HG02852 (cell line): ENCODE data around the gene KCNAB1.
A peak's percentile ranks its signal among the peaks of the same experiment; 100 is the strongest.

Experiments used
- ATAC-seq: cut with Tn5 transposase; IDR thresholded peaks from one replicate; pipeline ENCODE4 v1.9.1; 2021; ENCODE audit warnings: mild to moderate bottlenecking, moderate library complexity; ENCODE audit not compliant: unreplicated experiment

The KCNAB1 gene

DNA sequence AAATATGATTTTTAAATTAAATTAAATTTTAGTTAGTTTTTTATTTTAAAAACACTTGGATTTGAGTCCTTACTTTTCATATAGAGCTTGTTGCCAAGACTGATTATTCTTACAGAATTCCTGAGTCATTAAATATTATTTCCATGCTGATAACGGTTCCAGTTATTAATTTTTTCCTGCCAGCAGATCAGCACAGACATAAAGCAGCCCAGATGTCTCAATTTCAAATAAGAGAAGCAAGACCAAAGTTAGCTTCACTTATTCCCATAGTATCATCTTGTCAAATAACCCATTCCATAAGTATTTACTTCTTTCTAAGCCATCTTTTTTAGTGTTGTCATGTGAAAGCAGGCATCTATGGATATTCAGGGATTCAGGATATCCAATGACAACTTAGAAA, 359.2 kb downstream of the KCNAB1 start:
- ATAC-seq = no peak

DNA sequence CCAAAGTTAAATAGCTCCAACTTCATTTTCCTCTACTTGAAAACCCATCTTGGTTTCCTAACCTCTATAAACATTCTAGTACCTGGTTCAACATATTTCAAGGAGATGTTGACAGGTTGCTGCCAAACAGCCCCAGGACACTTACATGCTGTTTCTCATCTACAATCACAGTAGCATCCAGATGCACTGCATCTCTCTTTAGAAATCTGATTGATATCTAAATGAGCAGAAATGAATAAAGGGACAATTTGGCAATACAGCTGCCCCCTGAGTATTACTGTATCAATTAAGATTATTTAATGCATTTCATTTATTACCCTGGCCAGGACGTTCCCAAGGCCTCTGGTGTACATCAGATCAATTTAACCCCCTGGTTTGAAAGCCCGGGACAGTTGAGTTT, 360.6 kb downstream of the KCNAB1 start:
- ATAC-seq = no peak

GRCh38 chr3:156483002-156483401, 362.6 kb downstream of the KCNAB1 start:
- ATAC-seq = no peak

DNA sequence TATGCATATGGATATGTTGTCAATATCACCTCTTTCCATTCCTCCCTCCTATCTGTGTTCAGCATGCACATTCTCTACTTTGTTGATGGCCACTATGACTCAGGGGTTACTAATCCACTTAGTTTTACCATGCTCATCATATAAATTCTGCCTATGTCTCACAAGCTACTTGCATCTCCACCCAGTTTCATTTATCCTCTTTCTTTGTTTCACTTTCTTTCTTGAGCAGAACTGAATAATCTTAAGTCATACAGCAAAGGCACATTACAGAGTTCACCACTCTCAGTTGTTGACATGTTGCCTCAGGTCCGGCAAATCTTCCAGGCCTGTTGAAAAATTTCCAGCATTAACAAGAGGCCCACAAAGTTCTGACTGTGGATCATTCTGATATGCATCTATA, 363.0 kb downstream of the KCNAB1 start:
- peak; percentile 83 for ATAC-seq

DNA sequence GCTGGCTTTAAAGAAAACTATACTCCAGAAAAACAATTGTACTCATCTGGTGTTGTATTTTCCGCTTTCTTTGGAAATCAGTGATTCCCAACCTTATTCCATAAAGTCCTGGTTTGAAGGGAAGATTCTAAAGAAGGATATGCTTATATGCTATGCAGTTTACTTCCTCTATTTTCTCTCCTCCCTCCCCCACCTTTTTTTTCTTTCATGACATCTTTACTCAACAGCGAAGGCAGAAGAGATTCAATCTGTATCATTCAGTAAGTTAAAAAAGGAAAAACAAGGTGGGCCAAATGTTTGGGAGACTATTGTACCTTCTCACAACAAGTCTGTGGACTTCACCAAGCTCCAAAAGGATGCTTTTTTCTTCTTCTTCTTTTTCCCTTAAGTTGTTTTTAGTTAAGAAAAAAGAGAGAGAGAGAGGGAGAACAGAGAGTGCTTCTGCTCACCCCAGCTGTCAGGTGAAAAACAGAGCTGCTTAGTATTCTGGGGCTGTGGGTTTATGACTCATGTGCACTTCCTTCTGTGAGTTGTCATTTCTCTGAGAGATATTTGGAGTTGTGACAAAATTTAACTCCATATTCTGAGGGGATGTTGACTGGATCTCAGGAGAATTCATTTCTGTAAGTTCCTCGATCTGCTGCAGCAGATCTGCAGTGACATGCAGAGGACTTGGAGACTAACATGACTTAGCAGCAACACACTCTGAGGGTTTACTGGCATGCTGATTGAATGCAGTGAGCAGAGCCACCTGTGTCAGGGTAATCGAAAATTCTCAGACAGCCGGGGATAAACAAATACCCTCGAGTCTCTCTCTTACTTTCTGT, 363.8 kb downstream of the KCNAB1 start:
- ATAC-seq = peak; percentile 84

DNA sequence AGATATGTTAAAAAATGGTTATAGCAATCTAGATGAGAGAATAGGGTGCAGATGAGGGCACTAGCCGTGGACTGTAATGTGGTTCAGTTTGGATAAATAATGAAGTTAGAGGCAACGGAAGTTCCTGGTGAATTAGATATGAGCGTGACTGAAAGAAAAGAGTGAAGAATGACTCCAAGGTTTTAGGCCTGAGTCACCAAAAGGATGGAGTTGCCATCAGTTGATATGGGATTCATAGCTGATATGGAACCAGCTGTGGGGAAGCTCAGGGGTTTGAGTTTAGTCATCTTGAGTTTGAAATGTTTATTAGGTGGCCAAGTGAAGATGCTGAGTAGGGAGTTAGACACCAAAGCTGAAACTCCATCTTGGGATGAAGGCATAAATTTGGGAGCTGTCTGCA, 368.4 kb downstream of the KCNAB1 start:
- ATAC-seq = no peak

DNA sequence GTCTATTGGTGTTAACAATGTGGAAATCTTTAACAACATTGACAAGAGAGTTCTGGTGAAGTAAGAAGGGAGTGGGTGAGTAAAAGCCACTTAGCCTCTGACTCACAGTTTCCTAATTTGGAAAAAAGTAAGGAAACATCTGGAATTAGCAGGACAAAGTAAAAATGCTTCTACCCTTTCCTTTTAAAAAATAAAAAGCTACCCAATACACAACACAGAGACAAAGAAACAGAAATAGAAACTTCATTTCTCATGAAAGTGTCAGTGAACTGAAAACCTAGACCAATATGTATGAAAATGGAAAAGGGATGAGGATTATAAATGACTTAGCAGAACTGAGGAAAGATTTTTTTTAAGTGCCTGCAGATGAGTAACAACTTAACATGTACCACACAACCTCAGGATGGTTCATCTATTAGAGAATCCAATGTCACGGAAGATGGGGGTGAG, 369.1 kb downstream of the KCNAB1 start:
- no peak for ATAC-seq

DNA sequence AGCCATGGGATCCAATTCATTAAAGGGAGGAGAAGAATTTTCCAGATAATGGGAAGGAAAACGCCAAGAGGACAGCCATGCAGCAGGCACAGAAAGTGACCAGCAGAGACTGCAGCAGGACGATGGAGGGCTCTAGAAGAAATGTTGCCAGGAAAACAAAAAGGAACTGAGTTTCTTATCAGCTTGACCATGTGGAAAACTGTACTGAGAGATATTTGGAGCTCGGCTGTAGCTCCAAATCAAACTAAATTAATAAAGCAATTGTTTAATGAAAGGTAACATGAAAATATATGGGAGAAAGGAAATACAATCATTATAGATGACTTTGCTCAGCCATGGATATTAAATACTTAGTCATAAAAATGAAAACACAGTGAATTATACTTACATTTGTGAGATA, 370.8 kb downstream of the KCNAB1 start:
- no peak for ATAC-seq

- no peak for ATAC-seq
Observed at GRCh38 chr3:156492801-156493261, 372.5 kb downstream of the KCNAB1 start.

DNA sequence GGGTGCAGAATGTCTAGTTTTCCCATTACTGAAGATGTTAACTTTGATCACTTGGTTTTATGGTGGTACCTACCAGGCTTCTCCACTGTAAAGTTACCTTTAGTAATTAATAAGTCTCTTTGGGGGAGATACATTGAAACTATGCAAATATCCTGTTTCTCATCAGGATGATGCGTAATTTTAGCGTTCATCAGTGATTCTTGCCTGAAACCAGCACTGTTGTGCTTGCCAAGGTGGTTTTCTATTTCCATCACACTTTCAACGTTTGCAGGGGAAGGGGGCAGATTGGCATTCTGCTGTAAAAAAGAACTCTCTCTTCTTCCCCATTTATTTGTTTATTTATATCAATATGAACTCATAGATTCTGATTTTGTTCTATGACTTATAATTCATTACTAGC, 373.5 kb downstream of the KCNAB1 start:
- ATAC-seq = no peak

DNA sequence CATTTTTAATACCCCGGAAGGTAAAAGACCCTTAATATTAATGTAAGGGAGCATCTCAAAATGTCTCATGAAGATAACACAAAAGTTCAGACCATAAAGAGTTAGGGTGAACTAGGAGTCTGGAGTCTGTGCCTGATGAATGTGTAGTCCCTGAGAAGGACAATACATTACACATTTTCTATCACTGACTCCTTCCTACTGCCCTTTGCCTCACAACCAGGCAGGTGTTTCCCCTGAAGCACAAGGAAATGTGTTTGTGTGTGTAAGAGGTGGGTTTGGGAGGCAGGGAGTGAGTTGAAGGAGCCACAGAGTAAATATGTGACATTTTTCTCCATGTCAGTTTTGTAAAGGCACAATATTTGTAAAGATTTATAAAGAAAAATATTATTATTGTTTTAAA, 375.4 kb downstream of the KCNAB1 start:
- ATAC-seq = no peak

DNA sequence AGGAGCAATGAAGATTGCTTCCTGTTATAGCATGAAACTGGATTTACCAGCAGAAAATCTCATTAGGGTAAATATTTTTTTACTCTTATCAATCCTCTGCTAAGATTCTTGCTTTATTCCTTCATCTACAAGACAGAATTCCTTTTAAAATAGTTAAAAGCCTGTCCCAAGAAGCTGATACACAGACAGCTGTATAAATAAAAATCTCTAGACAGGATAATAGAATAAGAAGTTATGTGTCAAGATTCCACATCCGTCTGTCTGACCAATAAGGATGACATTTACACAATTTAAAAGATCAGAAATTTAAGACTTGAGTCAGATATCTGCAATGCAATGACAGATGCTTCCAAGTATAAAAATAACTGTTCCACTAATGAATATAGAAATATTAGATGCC, 376.9 kb downstream of the KCNAB1 start:
- no peak for ATAC-seq

GRCh38 chr3:156498307-156498706, 377.9 kb downstream of the KCNAB1 start:
- no peak for ATAC-seq

DNA sequence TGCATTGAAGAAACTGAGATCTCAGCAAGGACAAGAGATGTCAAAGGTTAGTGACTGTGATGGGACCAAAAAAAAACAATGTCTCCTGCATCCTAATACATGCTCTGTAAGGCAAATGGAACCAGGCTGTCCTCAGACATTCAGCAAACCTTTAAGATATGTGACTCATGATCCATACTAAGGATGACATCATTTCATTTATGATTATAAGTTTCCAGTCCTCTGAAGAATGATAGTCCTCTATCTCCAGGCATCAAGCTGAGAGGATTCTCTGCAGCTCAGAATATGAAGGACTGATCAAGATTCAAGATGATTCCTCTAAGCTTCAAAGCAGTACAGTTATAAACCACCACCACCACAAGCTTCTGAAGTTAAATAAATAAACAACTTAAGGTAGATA, 386.9 kb downstream of the KCNAB1 start:
- no peak for ATAC-seq

- peak; percentile 79 for ATAC-seq
Observed at GRCh38 chr3:156509189-156510174, 389.1 kb downstream of the KCNAB1 start.

DNA sequence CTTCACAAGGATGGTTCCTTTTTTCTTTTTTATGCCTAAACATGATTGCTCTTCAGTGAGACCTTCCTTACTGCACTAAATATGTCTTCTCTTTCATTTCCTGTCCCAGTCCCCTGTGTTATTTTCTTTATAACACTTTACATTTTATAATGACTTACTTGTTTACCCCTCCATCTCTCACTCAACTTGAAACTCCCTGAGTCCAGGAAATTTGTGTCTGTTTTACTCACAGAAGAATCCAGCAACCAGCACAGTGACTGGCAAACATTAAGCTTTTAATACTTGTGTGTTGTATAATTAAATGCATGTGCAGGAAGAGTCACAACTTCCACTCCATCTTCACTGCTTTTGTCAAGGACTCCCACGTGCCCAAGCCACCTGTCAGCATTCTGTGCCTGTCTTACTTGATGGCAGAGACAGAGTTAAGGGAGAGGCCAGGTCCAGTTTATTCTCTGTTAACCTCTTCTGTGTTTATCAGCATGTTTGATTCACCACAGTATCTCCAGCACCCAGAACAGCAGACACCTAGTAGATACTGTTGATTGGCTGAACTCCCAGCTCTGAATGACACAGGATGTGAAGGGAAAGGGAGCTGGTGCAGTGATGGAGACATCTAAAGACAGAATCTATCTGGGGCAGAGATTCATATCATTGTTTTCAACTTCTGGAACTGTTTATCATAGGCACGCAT, 391.8 kb downstream of the KCNAB1 start:
- ATAC-seq = no peak

GRCh38 chr3:156513619-156514018, 393.2 kb downstream of the KCNAB1 start:
- no peak for ATAC-seq

DNA sequence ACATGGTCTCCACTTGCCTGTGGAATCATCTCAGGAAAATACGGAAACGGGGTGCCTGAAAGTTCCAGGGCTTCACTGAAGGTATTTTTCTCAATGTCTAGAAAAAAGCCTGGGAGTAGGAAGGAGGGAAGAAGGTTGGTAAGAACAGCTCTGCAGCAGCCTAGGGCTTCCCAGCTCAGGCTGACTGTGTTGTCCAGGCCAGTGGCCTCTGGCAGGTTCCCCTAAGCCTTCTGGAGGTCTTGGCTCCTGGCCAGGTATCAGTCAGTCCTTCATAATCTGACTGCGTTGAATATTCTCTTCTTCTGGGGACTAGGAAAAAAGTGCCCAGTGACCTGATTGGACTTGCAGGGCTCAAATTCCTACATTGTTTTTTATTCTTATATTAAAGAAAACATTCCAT, 395.9 kb downstream of the KCNAB1 start:
- no peak for ATAC-seq

DNA sequence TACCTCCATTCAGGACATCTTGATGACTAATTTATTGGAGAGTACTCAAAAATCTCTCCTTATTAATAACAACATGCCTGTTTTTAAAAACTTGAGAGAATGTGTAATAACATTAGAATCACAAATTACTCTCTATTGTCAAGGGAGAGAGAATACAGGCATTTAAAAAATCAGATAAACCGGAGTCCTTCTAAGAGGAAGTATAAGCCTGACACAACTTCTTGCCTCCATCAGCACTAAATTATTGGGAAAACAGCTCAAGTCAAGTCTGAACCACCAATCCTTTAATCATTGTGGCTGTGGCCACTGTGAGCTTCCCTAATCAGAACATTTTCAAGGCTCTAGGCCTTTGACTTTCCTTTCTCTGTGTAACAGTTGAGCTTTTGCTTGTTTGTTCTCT, 396.6 kb downstream of the KCNAB1 start:
- ATAC-seq = no peak

- no peak for ATAC-seq
Observed at GRCh38 chr3:156518726-156519125, 398.3 kb downstream of the KCNAB1 start.

DNA sequence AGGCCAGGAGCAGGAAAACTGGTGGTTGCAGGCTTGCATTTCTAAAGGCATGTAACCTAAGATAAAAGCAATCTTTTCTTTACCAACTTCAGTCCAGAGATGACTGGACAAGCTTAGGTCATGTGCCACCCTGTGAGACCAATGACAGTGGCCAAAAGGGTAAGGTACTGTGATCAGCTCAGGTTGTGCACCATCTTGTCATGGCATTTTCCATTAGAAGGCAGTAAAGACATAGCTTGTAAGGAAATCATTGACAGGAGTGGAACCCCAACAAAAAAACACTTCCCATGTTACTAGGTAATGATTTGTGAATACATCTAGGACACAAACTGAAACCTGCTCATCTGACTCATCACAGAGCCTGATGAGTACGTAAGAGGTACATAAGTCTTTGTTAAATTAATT, 399.4 kb downstream of the KCNAB1 start:
- peak; percentile 46 for ATAC-seq
